Retina (tissue), 1 donor: ENCODE measurements around the gene CLEC4G.
"Not testable (repeated sequence)": the region's sequence is repeated elsewhere in the genome, so short reads cannot be mapped to it uniquely, and the experiment has no call there.

ENCODE experiments used
- DNase-seq: peaks from one replicate; pipeline ENCODE4 v3.0.0-alpha.2; 2016

Gene CLEC4G

DNA sequence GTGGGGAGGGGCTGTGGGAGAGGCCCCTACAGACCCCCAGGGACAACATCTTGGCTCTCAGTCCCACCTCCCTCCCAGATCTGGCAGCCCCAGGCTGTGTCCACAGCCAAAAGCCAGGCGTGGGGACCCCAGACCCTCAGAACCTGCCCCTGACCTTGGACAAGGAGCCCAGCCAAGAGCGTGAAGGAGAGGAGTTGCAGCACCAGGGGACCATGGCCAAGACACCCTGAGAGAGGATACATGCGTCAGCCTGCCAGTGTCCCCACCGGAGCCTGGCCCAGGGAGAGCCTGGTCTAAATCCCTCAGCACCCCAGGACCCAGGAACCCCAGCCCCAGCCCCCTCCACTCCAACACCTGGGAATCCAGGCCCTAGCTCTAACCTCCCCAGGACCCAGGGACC lies 14.4 kb upstream of the CLEC4G start:
- not testable (repeated sequence) for DNase-seq

- no peak for DNase-seq
These were observed 13.2 kb upstream of the CLEC4G start for GRCh38 chr19:7744871-7745650.

DNA sequence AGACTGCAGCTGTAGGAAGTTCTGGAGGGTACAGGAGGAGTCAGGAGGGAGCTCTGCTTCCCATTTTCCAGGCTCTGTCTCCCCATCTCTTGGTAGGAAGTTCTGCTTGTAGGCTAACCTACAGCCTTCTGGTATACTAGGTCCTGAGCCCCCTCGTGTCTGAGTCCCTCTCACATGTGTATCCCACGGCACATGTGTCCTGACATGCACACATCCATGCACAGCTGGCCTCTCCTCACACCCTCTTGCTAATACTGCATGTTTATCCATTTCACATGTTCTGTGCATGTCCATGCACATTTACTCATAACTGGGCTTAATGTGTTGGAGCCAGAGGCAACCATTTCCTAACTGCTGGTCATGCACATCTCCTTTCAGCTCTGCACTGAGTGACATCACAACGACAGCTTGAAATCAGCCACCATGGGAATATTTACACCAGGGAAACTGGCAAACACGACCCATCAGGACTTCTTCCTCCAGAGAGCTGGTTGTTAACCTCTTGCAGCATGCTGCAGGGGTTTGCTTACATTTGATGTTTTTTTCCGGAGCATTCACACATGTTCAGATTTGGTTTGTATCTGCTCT lies 12.4 kb upstream of the CLEC4G start:
- DNase-seq = no peak

- DNase-seq = no peak
These were observed 11.5 kb upstream of the CLEC4G start for GRCh38 chr19:7743425-7743841.

- no peak for DNase-seq
These were observed 11.1 kb upstream of the CLEC4G start for GRCh38 chr19:7742991-7743390.

GRCh38 chr19:7742575-7742974 lies 10.7 kb upstream of the CLEC4G start:
- DNase-seq = no peak

DNA sequence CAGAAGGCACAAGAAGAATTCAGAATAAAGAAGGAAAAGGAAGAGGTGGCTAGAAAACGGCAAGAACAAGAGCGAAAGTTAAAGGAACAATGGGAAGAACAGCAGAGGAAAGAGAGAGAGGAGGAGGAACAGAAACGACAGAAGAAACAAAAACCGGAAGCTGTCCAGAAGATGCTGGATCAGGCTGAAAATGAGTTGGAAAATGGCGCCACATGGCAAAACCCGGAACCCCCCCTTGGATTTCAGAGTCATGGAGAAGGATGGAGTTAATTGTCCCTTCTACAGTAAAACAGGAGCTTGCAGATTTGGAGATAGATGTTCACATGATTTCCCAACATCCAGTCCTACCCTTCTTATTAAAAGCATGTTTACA lies 8.8 kb upstream of the CLEC4G start:
- DNase-seq = no peak

- DNase-seq = no peak
These were observed 8.1 kb upstream of the CLEC4G start for GRCh38 chr19:7739801-7740681.

- DNase-seq = no peak
These were observed 7.4 kb upstream of the CLEC4G start for GRCh38 chr19:7739211-7739755.

- no peak for DNase-seq
These were observed 6.1 kb upstream of the CLEC4G start for GRCh38 chr19:7738023-7738422.

GRCh38 chr19:7737215-7737614 lies 5.3 kb upstream of the CLEC4G start:
- no peak for DNase-seq

GRCh38 chr19:7736148-7736547 lies 4.2 kb upstream of the CLEC4G start:
- no peak for DNase-seq

DNA sequence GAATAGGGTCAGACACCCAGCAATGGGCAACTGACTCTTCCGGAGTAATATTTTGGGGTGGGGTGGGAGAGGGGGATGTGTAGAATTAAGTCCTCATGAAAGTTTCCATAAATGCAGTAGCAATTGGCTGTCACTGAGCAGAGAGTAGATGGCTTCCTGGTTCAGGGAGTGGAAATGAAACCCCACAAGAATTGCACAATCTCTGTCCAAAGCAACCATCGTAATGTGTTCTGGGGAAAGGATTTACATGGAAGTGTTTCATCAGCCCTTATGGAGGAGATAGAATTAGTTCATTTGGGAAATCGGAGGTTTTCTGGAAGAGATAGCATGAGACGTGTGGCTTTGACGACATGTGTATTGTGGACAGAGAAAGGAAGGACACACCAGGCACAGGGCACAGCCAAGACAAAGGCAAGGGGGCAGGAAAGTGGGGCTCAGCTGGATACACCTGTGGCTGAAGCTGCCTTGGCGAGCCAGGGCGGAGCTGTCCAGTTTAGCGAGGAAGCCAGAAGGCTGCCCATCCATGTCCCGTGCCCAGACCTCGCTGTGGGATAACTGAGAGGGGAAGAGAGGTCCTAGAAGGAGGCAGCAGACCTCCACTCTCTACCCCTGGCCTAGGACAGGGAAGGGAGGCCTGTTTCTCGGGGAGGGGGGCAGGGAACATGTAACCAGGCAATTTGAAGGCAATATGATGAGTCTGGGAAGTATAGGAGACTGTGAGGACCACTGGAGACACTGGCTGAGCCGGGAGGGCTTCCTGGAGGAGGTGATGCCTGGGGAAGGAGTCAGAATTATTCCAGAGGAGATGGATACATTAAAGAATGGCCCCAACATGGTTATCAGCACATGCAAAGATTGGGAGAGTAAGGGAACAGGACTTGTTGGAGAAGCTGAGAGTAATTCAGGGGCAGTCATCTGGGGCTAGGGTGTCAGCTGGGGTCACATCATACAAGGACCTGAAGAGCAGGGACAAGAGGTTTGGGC lies 2.6 kb upstream of the CLEC4G start:
- DNase-seq = no peak

DNA sequence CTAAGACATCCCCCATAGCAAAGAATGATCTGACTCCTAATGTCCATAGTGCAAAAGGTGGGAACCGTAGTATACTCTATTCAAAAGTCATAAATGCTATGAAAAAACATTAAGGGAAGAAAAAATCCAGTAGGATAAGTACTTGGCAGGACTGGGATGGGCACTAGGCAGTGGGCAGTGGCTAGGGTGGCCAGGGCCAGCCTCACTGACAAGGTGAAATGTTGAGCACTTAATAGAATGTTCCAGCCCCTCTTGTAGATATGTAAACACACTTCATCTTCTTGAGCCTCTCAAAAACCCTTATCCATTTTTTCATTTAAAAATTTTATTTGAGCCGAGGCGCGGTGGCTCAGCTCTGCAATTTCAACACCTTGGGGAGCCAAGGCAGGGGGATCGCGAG lies 1.5 kb upstream of the CLEC4G start:
- DNase-seq = no peak

DNA sequence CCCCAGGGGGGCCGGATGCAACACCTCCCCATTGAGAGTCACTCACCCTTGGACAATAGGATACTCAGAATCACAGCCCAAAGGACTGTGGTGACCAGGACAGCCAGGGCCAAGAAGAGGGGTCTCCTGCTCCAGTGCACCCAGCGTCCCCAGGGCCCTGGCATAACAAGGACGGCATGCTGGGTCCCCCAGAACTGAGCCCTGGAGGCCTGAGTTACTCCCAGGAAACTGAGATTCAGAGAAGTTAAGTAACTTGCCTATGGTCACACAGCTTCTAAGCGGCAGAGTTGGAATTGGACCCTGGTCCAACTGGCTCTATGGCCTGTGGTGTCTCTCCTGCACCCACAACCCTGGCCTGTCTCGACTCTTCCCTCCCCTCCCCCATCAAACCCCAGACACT lies 295 bp downstream of the CLEC4G start:
- DNase-seq = no peak

DNA sequence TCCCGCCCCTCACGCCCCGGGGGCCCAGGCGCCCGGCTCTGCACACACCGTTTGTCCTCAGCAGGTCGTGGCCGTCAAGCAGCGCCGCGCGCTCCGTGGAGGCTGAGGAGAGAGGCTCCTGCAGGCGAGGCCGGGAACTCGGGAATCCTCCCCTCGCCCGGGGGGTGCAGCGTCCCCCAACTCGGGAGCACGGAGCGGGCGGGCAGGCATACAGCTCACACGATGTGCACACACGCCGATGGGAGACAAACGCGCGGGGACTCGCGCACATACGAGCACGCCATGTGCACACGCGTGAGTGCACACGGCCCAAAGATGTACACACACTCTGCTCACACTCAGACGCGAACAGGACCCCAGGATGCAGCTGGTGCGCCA lies 703 bp downstream of the CLEC4G start:
- peak; percentile 50 for DNase-seq

DNA sequence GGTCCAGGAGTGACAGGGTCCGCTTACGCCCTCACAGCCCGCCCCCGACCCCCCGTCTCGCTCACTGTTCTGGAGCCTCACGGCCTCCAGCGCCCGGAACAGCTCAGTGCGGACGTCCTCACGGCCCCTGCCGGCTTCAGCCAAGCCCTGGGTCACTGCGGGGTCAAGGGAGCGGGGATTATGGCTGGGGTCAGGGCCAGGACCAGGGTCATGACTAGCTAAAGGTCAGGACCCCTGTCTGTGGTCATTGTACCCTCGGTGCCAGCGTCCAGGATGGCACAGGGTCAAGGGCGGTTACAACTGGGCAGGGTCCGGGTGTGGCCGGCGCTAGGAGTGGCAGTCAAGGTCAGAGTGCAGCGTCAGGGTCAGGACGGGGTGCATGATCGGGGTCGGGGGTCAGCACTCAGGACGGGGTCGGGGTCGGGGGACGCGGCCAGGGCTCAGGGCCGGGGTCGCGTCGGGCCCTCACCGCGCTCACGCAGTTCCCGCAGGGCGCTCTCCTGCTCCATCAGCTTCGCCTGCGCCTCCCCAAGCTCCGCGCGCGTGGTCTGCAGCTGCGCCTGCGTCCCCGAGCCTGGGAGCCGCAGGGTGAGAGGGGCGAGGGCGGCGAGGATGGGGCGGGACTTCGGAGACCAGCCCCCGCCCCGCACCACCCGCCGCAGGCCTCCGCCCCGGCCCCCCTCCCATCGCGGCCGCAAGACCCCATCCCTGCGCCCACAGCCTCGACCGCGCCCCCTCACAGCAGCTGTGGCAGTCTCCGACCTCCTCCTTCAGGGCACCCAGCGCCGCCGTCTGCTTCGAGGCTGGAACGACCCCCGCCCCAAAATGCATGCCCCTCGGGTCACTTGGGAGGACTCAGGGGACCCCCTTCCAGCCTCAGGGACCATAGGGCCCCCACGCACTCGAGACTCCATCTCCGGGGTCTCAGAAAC lies 1.4 kb downstream of the CLEC4G start:
- DNase-seq = peak; percentile 26

DNA sequence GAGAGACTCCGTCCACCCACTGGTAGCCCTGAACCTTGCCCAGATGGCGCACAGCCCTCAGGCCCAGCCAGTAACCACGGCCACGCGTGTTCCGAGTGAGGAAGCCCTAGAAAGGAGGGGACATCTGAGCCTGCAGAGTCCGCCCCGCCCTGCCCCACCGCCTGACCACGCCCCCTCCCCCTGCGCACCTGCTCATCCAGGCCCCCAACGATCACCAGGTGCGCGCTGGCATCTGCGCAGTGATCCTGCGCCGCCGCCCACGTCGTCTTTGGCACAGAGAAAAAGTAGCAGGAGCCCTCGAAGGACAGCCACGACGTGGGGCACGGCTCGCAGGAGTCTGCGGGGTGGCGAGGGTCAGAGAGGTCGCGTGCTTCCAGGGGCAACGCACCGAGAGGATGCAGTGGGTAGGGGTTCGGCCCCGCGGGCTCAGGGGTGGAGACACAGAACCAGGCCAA lies 2.1 kb downstream of the CLEC4G start:
- DNase-seq = no peak

DNA sequence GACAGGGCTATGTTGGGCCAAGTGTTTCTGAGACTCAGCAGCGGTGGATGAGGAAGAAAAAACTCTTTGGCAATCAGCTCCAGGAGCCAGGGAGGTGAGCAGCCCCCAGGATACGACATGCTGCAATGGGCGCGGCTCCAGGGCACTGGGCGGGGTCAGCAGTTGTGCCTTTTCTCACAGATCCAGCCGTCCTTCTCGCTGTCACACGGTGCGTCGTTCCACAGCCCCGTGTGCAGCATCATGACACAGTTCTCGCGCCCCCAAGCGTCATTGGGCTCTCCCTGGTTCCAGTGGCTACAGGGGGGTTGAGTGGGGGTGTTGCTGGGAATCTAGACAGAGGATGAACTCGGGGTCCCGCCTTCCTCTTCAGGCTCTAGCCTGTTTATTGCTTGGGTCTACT lies 2.7 kb downstream of the CLEC4G start:
- DNase-seq = no peak

- DNase-seq = no peak
These were observed 6.1 kb downstream of the CLEC4G start for GRCh38 chr19:7725791-7726190.

- DNase-seq = peak; percentile 78
These were observed 9.7 kb downstream of the CLEC4G start for GRCh38 chr19:7722231-7722651.
